ENCODE measurements around the gene DEAF1. TPM values are rescaled to one million over a fixed set of nuclear protein-coding genes. Genes with fewer than 3 reads are reported as not detected.

Gene DEAF1
- total RNA-seq, 1 experiment from 2014 or later = 50.6 TPM

- Mint-ChIP-seq H3K27me3 (ENCODE audit: insufficient read depth, unreplicated experiment) (no peaks in the 10 kb centered on the region), H3K4me3 (ENCODE audit: unreplicated experiment) (no peak overlapping the region), H3K36me3 (ENCODE audit: insufficient read depth, unreplicated experiment) (peaks cover 73% of the 10 kb centered on the region), H3K27ac (ENCODE audit: unreplicated experiment) (no peak overlapping the region), H3K9me3 (ENCODE audit: unreplicated experiment) (no peaks in the 10 kb centered on the region), H3K4me1 (ENCODE audit: low read depth, unreplicated experiment) (no peaks in the 10 kb centered on the region)
- DNase-seq = peak in 1 of 2 experiments; percentile 57
- Histone ChIP-seq H3K4me1 (no peaks in the 10 kb centered on the region), H3K9me3 (no peaks in the 10 kb centered on the region), H3K36me3 (ENCODE audit: control insufficient read depth, insufficient read depth, low read length) (peaks cover 7% of the 10 kb centered on the region), H3K27me3 (replicated peaks; ENCODE audit: control insufficient read depth, insufficient read depth, low read length) (no peaks in the 10 kb centered on the region), H3K4me3 (ENCODE audit: low read depth, low read length) (no peak overlapping the region)
- BruUV-seq (replicated peaks) = no TSS peak
- peak; percentile 58 to 59 for TF ChIP-seq CTCF (IDR thresholded peaks at IDR 0.05; ENCODE audit: insufficient read depth in 1 of 2, low read depth in 1 of 2, low read length in 1 of 2, severe bottlenecking in 1 of 2, unreplicated experiment in 1 of 2)
- intact Hi-C loops (cut with micrococcal nuclease; ENCODE audit: unreplicated experiment) = loop anchor here (1.0 to 10.0 kb wide), 4 partner anchors 16 to 169 kb away; no protein-coding TSS in a partner anchor
- ChIA-PET CTCF (interaction anchor here (0.6 to 1.7 kb wide), 4 partner anchors 16 to 95 kb away, joined by 3 to 7 read pairs (median 3); partner anchors contain the start of gene PNPLA2), POLR2A (no interaction called here)
These were observed 28.3 kb upstream of the DEAF1 start for GRCh38 chr11:723120-723883.

GRCh38 chr11:722346-722811 lies 27.4 kb upstream of the DEAF1 start:
- TF ChIP-seq CTCF (IDR thresholded peaks at IDR 0.05; ENCODE audit: insufficient read depth in 1 of 2, low read depth in 1 of 2, low read length in 1 of 2, severe bottlenecking in 1 of 2, unreplicated experiment in 1 of 2) = no peak
- Mint-ChIP-seq H3K36me3 (ENCODE audit: insufficient read depth, unreplicated experiment) (peaks cover 76% of the 10 kb centered on the region), H3K4me3 (ENCODE audit: unreplicated experiment) (no peak overlapping the region), H3K27me3 (ENCODE audit: insufficient read depth, unreplicated experiment) (no peaks in the 10 kb centered on the region), H3K9me3 (ENCODE audit: unreplicated experiment) (no peaks in the 10 kb centered on the region), H3K27ac (ENCODE audit: unreplicated experiment) (peak overlapping the region; percentile 42), H3K4me1 (ENCODE audit: low read depth, unreplicated experiment) (no peaks in the 10 kb centered on the region)
- BruUV-seq (replicated peaks) = no TSS peak
- H3K9me3 ChIP-seq = no peaks in the 10 kb centered on the region
- intact Hi-C loops (cut with micrococcal nuclease; ENCODE audit: unreplicated experiment) = loop anchor here (10.0 kb wide), 1 partner anchor 168 kb away; no protein-coding TSS in a partner anchor
- H3K4me1 ChIP-seq = no peaks in the 10 kb centered on the region
- DNase-seq = no peak
- no peak overlapping the region for H3K4me3 ChIP-seq (ENCODE audit: low read depth, low read length)
- ChIA-PET POLR2A (interaction anchor here (0.6 kb wide), 1 partner anchor 26 kb away, joined by 3 read pairs; no protein-coding TSS in a partner anchor), CTCF (interaction anchor here (0.5 to 1.7 kb wide), 5 partner anchors 15 to 168 kb away, joined by 3 to 7 read pairs (median 3); no protein-coding TSS in a partner anchor)
- peaks cover 7% of the 10 kb centered on the region for H3K36me3 ChIP-seq (ENCODE audit: control insufficient read depth, insufficient read depth, low read length)
- H3K27me3 ChIP-seq (replicated peaks; ENCODE audit: control insufficient read depth, insufficient read depth, low read length) = no peaks in the 10 kb centered on the region

- peaks cover 7% of the 10 kb centered on the region for H3K36me3 ChIP-seq (ENCODE audit: control insufficient read depth, insufficient read depth, low read length)
- no peaks in the 10 kb centered on the region for H3K4me1 ChIP-seq
- Mint-ChIP-seq H3K36me3 (ENCODE audit: insufficient read depth, unreplicated experiment) (peaks cover 78% of the 10 kb centered on the region), H3K9me3 (ENCODE audit: unreplicated experiment) (no peaks in the 10 kb centered on the region), H3K4me3 (ENCODE audit: unreplicated experiment) (no peak overlapping the region), H3K4me1 (ENCODE audit: low read depth, unreplicated experiment) (no peaks in the 10 kb centered on the region), H3K27me3 (ENCODE audit: insufficient read depth, unreplicated experiment) (no peaks in the 10 kb centered on the region), H3K27ac (ENCODE audit: unreplicated experiment) (peak overlapping the region; percentile 42)
- H3K4me3 ChIP-seq (ENCODE audit: low read depth, low read length) = no peak overlapping the region
- TF ChIP-seq CTCF (IDR thresholded peaks at IDR 0.05; ENCODE audit: insufficient read depth in 1 of 2, low read depth in 1 of 2, low read length in 1 of 2, severe bottlenecking in 1 of 2, unreplicated experiment in 1 of 2) = no peak
- intact Hi-C loops (cut with micrococcal nuclease; ENCODE audit: unreplicated experiment) = loop anchor here (10.0 kb wide), 1 partner anchor 167 kb away; no protein-coding TSS in a partner anchor
- H3K9me3 ChIP-seq = no peaks in the 10 kb centered on the region
- no peak for DNase-seq
- ChIA-PET POLR2A (interaction anchor here (0.6 kb wide), 1 partner anchor 26 kb away, joined by 3 read pairs; no protein-coding TSS in a partner anchor), CTCF (interaction anchor here (0.5 to 1.7 kb wide), 4 partner anchors 15 to 167 kb away, joined by 3 to 7 read pairs (median 4); no protein-coding TSS in a partner anchor)
- no TSS peak for BruUV-seq (replicated peaks)
- H3K27me3 ChIP-seq (replicated peaks; ENCODE audit: control insufficient read depth, insufficient read depth, low read length) = no peaks in the 10 kb centered on the region
These were observed 26.8 kb upstream of the DEAF1 start for GRCh38 chr11:721741-722345.

All from Caco-2 (cell line).